ENCODE data around the gene ABI3. TPM values are rescaled to one million over a fixed set of nuclear protein-coding genes. Genes with fewer than 3 reads are reported as not detected.

The ABI3 gene
- total and polyA plus RNA-seq, 12 donors, result 2.4 to 39.9 (median 15.1) TPM

GRCh38 chr17:49217651-49218413 lies 7.3 kb downstream of the ABI3 start:
- H3K4me1 ChIP-seq (replicated peaks in 1 of 2), result peaks cover 8 to 18% of the 10 kb centered on the region in 2 donors
- H3K27ac ChIP-seq, result peak overlapping the region in 2 of 5 donors; percentile 47 to 80
- peaks cover 9% of the 10 kb centered on the region for H3K27me3 ChIP-seq
- peak; percentile 46 to 78 (median 62) for DNase-seq
- intact Hi-C loops (cut with DNase I), result no loop called here
- H3K36me3 ChIP-seq (replicated peaks in 1 of 2), result no peaks in the 10 kb centered on the region
- H3K9me3 ChIP-seq (replicated peaks in 1 of 3), result no peaks in the 10 kb centered on the region
- TF ChIP-seq POLR2A (IDR thresholded peaks at IDR 0.05) (no peak), CTCF (IDR thresholded peaks at IDR 0.05) (no peak)
- WGBS, 4 donors, result 57 to 66% (median 63%) methylated on average over 16 to 17 of the region's 17 CpGs
- no peak overlapping the region for H3K4me3 ChIP-seq

GRCh38 chr17:49218941-49219913 lies 8.7 kb downstream of the ABI3 start:
- peak overlapping the region in 2 of 5 donors; percentile 47 to 62 for H3K27ac ChIP-seq
- H3K27me3 ChIP-seq, result peaks cover 17% of the 10 kb centered on the region
- peaks cover 15 to 17% of the 10 kb centered on the region in 2 donors for H3K4me1 ChIP-seq (replicated peaks in 1 of 2)
- no peaks in the 10 kb centered on the region for H3K9me3 ChIP-seq (replicated peaks in 1 of 3)
- TF ChIP-seq POLR2A (IDR thresholded peaks at IDR 0.05) (no peak), CTCF (IDR thresholded peaks at IDR 0.05) (peak in 2 of 6 experiments; percentile 4 to 9)
- H3K36me3 ChIP-seq (replicated peaks in 1 of 2), result no peaks in the 10 kb centered on the region
- DNase-seq, result peak in 3 of 7 donors; percentile 32 to 60 (median 39)
- H3K4me3 ChIP-seq, result no peak overlapping the region
- intact Hi-C loops (cut with DNase I), result no loop called here
- 47 to 61% (median 50%) methylated on average over 27 to 37 of the region's 37 CpGs for WGBS, 4 donors

GRCh38 chr17:49219987-49220386 lies 9.5 kb downstream of the ABI3 start:
- intact Hi-C loops (cut with DNase I), result loop anchor here in 1 of 2 donors (5.0 kb wide), 1 partner anchor 38 kb away; no protein-coding TSS in a partner anchor
- DNase-seq, result no peak
- TF ChIP-seq POLR2A (IDR thresholded peaks at IDR 0.05) (no peak), CTCF (IDR thresholded peaks at IDR 0.05) (no peak)
- Histone ChIP-seq H3K36me3 (replicated peaks in 1 of 2) (no peaks in the 10 kb centered on the region), H3K27me3 (peaks cover 25% of the 10 kb centered on the region), H3K9me3 (replicated peaks in 1 of 3) (no peaks in the 10 kb centered on the region), H3K27ac (no peak overlapping the region), H3K4me3 (no peak overlapping the region), H3K4me1 (replicated peaks in 1 of 2) (peaks cover 9 to 13% of the 10 kb centered on the region in 2 donors)
- WGBS, 4 donors, result 68 to 89% (median 78%) methylated on average over 12 to 15 of the region's 15 CpGs

- peaks cover 0 to 13% of the 10 kb centered on the region in 2 donors for H3K4me1 ChIP-seq (replicated peaks in 1 of 2)
- intact Hi-C loops (cut with DNase I), result loop anchor here in 1 of 2 donors (5.0 kb wide), 1 partner anchor 41 kb away; no protein-coding TSS in a partner anchor
- no peak for DNase-seq
- no peaks in the 10 kb centered on the region for H3K36me3 ChIP-seq (replicated peaks in 1 of 2)
- H3K9me3 ChIP-seq (replicated peaks in 1 of 3), result no peaks in the 10 kb centered on the region
- WGBS, 4 donors, result 18 to 27% (median 23%) methylated on average over 6 to 9 of the region's 9 CpGs
- peaks cover 26% of the 10 kb centered on the region for H3K27me3 ChIP-seq
- no peak overlapping the region for H3K27ac ChIP-seq
- TF ChIP-seq CTCF (IDR thresholded peaks at IDR 0.05) (no peak), POLR2A (IDR thresholded peaks at IDR 0.05) (no peak)
- H3K4me3 ChIP-seq, result no peak overlapping the region
Observed at GRCh38 chr17:49223168-49223516, 12.6 kb downstream of the ABI3 start.

Measured in adrenal gland (tissue), 12 donors.